Naive B cell (primary cell): Measurements from ENCODE around the gene TSHZ2. TPM values are rescaled to one million over a fixed set of nuclear protein-coding genes. Genes with fewer than 3 reads are reported as not detected.

ENCODE experiments used
- ATAC-seq, 2 donors: fragments of 150-1000 bp; cut with Tn5 transposase; 2 replicates each; pipeline ENCODE4 v1.10.0; 2021; ENCODE audit warnings: low read depth in 2 of 2, mild to moderate bottlenecking in 2 of 2, moderate library complexity in 2 of 2
- DNase-seq: peaks from one replicate; pipeline ENCODE4 v3.0.0; 2022
- H3K27ac Mint-ChIP-seq, 6 donors: one replicate each; pipeline ENCODE4 v1.8.0; 2020 to 2022; ENCODE audit warnings: mild to moderate bottlenecking in 6 of 6, mixed read lengths in 6 of 6, moderate library complexity in 5 of 6, inconsistent platforms in 2 of 6
- H3K27me3 Mint-ChIP-seq, 3 donors: one replicate each; pipeline ENCODE4 v1.8.0; 2021 to 2022; ENCODE audit warnings: mixed read lengths in 3 of 3, mild to moderate bottlenecking in 1 of 3
- H3K36me3 Mint-ChIP-seq, 2 donors: one replicate each; pipeline ENCODE4 v1.8.0; 2020 to 2022; ENCODE audit warnings: mixed read lengths in 2 of 2, inconsistent platforms in 1 of 2, mild to moderate bottlenecking in 1 of 2
- H3K4me1 Mint-ChIP-seq, 3 donors: one replicate each; pipeline ENCODE4 v1.8.0; 2020 to 2022; ENCODE audit warnings: mixed read lengths in 3 of 3, inconsistent platforms in 1 of 3, mild to moderate bottlenecking in 1 of 3, moderate library complexity in 1 of 3
- H3K4me3 Mint-ChIP-seq, 8 donors: one replicate each; pipeline ENCODE4 v1.8.0; 2020 to 2022; ENCODE audit warnings: mild to moderate bottlenecking in 8 of 8, mixed read lengths in 8 of 8, moderate library complexity in 8 of 8, inconsistent platforms in 2 of 8
- H3K9me3 Mint-ChIP-seq, 7 donors: one replicate each; pipeline ENCODE4 v1.8.0; 2020 to 2022; ENCODE audit warnings: mixed read lengths in 7 of 7, mild to moderate bottlenecking in 5 of 7, inconsistent platforms in 2 of 7, moderate library complexity in 1 of 7
- polyA plus RNA-seq, 6 donors: library from polyadenylated mRNA; unstranded; fragments of 300-500 nt; fragmentation: Illumina TruSeq; gene quantifications; one replicate each; pipeline ENCODE4 v1.2.3, GENCODE V29; 2021; ENCODE audit warnings: low read depth in 6 of 6

The TSHZ2 gene
- polyA plus RNA-seq, 6 donors from 2014 or later: 0.04 to 0.32 (median 0.13) TPM; not detected in 2

DNA sequence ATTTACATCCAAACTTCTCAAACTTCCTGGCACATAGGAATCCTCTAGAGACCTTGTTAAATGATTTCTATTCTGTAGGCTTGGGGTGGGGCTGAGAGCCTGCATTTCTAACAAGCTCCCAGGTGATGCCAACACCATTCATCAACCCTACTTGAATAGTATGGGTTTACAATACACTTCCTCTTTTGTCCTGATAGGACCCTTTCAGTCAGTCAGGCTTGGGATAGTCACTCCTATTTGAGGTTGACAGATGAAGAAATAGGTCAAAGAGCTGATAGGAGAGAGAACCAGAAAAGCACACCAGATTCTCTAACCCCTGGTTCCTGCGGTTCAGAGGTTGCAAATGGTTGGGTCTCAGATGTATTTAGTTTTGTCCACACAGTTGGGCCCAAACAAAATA is 273.4 kb downstream of the TSHZ2 start:
- H3K36me3 Mint-ChIP-seq: peaks cover 0 to 5% of the 10 kb centered on the region in 2 donors
- no peak for ATAC-seq

DNA sequence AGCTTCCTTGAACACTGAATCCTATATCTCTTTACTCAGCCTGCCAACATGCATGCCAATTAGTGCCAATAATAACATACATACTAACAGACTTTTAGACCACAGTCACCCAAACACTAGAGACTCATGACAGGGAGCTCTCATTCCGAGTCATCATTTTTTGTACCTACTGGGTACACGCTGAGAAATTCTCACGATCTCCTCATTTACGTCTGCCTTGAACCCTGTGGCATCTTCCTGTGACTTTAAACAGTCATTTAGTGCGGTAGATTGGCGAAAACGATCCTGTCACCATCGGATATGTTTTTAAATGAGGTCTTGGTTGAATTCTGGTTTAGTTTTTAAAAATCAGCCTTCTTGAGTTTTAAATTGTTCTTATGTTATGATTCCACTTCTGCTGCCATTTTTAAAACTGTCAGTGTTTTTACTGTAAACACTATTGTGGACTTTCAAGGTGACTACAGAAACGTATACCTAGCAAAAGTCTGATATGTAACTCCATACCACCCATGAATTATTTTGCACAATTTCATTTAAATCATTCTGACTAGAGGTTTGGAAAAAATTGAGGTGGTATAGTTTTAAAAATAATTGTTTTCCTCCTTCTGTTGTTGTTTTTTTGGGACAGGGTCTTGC is 275.4 kb downstream of the TSHZ2 start:
- Mint-ChIP-seq H3K4me1 (no peaks in the 10 kb centered on the region), H3K4me3 (no peak overlapping the region), H3K36me3 (peaks cover 0 to 5% of the 10 kb centered on the region in 2 donors), H3K27ac (no peak overlapping the region), H3K9me3 (peaks cover 0 to 4% (median 3%) of the 10 kb centered on the region in 7 donors), H3K27me3 (peaks cover 24 to 36% (median 29%) of the 10 kb centered on the region in 3 donors)
- ATAC-seq (no peak), DNase-seq (no peak)

More for the DNA sequence above, 273.4 kb downstream of the TSHZ2 start:
- no peak for DNase-seq
- Mint-ChIP-seq H3K4me1 (no peaks in the 10 kb centered on the region), H3K4me3 (no peak overlapping the region), H3K9me3 (peaks cover 0 to 4% (median 3%) of the 10 kb centered on the region in 7 donors), H3K27ac (no peak overlapping the region), H3K27me3 (peaks cover 20 to 28% (median 26%) of the 10 kb centered on the region in 3 donors)

DNA sequence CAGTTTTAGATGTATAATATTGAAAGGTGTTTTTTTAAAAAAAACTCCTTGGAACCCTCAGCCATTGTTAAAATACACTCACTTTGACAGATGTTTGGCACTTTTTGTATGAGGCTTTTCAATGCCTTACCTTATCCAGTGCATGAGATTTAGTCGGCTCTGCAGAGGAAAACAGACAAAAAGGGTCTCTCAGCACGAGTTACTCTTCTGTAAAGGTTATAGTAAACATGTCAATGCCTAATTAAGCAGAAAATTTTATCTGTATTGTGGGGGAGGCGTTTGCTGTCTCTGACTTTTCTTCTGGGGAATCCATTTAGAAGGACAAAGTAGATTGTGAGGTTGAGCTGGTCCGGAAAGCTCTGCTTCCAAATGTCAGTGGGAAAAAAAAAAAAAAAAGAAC is 278.3 kb downstream of the TSHZ2 start:
- H3K36me3 Mint-ChIP-seq: peaks cover 0 to 5% of the 10 kb centered on the region in 2 donors
- DNase-seq (no peak), ATAC-seq (no peak)
- H3K4me1 Mint-ChIP-seq: no peaks in the 10 kb centered on the region
- peaks cover 0 to 4% (median 3%) of the 10 kb centered on the region in 7 donors for H3K9me3 Mint-ChIP-seq
- H3K27me3 Mint-ChIP-seq: peaks cover 24 to 29% (median 24%) of the 10 kb centered on the region in 3 donors
- H3K27ac Mint-ChIP-seq: no peak overlapping the region
- H3K4me3 Mint-ChIP-seq: no peak overlapping the region

- no peaks in the 10 kb centered on the region for H3K36me3 Mint-ChIP-seq
Measured at GRCh38 chr20:53252002-53252401, 279.8 kb downstream of the TSHZ2 start.

GRCh38 chr20:53253668-53254067 is 281.5 kb downstream of the TSHZ2 start:
- DNase-seq: no peak
- Mint-ChIP-seq H3K27ac (peak overlapping the region in 1 of 6 donors; percentile 76), H3K36me3 (no peaks in the 10 kb centered on the region), H3K9me3 (peaks cover 0 to 4% (median 0%) of the 10 kb centered on the region in 7 donors), H3K4me1 (no peaks in the 10 kb centered on the region), H3K27me3 (peaks cover 14 to 21% (median 17%) of the 10 kb centered on the region in 3 donors), H3K4me3 (no peak overlapping the region)
- no peak for ATAC-seq

More at GRCh38 chr20:53252002-53252401, 279.8 kb downstream of the TSHZ2 start:
- ATAC-seq (no peak), DNase-seq (no peak)
- Mint-ChIP-seq H3K27me3 (peaks cover 17 to 21% (median 17%) of the 10 kb centered on the region in 3 donors), H3K4me1 (no peaks in the 10 kb centered on the region), H3K9me3 (peaks cover 0 to 4% (median 0%) of the 10 kb centered on the region in 7 donors), H3K27ac (no peak overlapping the region), H3K4me3 (peak overlapping the region in 1 of 8 donors; percentile 22)

DNA sequence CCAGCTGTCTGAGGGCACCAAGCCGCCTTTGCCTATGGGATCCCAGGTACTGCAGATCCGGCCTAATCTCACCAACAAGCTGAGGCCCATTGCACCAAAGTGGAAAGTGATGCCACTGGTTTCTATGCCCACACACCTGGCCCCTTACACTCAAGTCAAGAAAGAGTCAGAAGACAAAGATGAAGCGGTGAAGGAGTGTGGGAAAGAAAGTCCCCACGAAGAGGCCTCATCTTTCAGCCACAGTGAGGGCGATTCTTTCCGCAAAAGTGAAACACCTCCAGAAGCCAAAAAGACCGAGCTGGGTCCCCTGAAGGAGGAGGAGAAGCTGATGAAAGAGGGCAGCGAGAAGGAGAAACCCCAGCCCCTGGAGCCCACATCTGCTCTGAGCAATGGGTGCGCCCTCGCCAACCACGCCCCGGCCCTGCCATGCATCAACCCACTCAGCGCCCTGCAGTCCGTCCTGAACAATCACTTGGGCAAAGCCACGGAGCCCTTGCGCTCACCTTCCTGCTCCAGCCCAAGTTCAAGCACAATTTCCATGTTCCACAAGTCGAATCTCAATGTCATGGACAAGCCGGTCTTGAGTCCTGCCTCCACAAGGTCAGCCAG is 283.0 kb downstream of the TSHZ2 start:
- H3K9me3 Mint-ChIP-seq: peaks cover 0 to 4% (median 0%) of the 10 kb centered on the region in 7 donors
- no peaks in the 10 kb centered on the region for H3K36me3 Mint-ChIP-seq
- no peak overlapping the region for H3K4me3 Mint-ChIP-seq
- peaks cover 8 to 12% (median 9%) of the 10 kb centered on the region in 3 donors for H3K27me3 Mint-ChIP-seq
- DNase-seq (no peak), ATAC-seq (no peak)
- H3K4me1 Mint-ChIP-seq: no peaks in the 10 kb centered on the region
- H3K27ac Mint-ChIP-seq: no peak overlapping the region

DNA sequence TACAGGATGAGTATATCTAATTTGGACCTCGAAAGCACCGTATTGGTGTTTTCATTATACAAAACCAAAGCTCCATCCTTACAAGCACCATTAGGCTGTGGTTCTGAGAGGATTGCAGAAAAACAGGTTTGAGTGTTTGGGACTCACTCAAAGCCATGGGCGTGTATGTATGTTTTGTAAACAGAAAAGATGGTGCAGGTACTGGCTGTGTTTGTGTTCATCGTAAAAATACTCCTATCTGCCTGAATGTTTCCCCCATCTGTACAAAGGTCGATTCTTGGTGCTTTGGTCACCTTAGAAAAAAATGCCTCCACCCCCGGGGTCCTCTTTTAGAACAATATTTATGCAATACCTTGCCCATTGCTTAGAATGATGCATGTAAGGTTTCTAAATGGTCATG is 286.6 kb downstream of the TSHZ2 start:
- DNase-seq (no peak), ATAC-seq (no peak)
- H3K27ac Mint-ChIP-seq: peak overlapping the region in 1 of 6 donors; percentile 39
- H3K36me3 Mint-ChIP-seq: no peaks in the 10 kb centered on the region
- H3K4me1 Mint-ChIP-seq: no peaks in the 10 kb centered on the region
- peaks cover 0 to 23% (median 10%) of the 10 kb centered on the region in 3 donors for H3K27me3 Mint-ChIP-seq
- H3K4me3 Mint-ChIP-seq: no peak overlapping the region
- H3K9me3 Mint-ChIP-seq: peaks cover 0 to 4% (median 0%) of the 10 kb centered on the region in 7 donors

DNA sequence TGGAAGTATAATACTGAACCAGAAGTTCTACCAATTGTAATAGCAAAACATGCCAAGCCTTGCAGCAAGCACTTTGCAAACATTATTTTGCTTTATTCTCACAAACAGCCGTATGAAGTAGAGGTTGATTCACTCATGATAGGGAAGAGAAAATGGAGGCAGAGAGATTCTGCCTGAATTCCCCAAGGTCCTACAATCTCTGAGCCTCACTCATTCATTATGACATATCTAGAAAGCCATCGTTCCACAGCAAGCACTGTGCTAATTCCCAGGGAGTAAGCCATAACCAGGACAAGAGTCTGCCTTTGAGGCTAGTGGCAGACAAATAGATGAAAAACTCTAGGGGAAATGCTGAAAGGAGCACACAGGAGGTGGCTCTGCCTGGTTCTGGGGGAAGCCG is 288.0 kb downstream of the TSHZ2 start:
- Mint-ChIP-seq H3K4me1 (no peaks in the 10 kb centered on the region), H3K4me3 (no peak overlapping the region), H3K9me3 (no peaks in the 10 kb centered on the region), H3K27me3 (peaks cover 0 to 32% (median 20%) of the 10 kb centered on the region in 3 donors), H3K27ac (no peak overlapping the region), H3K36me3 (no peaks in the 10 kb centered on the region)
- ATAC-seq (no peak), DNase-seq (no peak)

DNA sequence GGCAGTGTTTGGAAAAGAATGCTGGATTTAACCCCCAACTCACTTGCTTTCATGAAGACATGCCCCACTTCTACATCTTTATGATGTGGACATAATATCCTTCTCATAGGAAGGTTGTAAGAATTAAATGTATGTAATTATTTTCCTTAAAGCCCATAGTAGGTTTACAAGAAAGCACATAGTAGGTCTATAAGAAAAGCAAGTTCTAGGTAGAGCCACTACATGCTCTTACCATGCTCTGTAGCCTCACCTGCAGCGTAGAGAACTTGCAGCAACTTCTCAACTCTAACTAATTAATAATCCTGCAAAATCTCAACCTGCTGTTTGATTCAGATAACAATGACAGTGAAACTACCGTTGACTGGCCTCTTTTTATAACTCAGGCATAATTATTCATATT is 288.4 kb downstream of the TSHZ2 start:
- Mint-ChIP-seq H3K27ac (no peak overlapping the region), H3K9me3 (no peaks in the 10 kb centered on the region), H3K4me1 (no peaks in the 10 kb centered on the region), H3K36me3 (no peaks in the 10 kb centered on the region), H3K27me3 (peaks cover 2 to 36% (median 23%) of the 10 kb centered on the region in 3 donors), H3K4me3 (no peak overlapping the region)
- no peak for DNase-seq
- ATAC-seq: no peak

DNA sequence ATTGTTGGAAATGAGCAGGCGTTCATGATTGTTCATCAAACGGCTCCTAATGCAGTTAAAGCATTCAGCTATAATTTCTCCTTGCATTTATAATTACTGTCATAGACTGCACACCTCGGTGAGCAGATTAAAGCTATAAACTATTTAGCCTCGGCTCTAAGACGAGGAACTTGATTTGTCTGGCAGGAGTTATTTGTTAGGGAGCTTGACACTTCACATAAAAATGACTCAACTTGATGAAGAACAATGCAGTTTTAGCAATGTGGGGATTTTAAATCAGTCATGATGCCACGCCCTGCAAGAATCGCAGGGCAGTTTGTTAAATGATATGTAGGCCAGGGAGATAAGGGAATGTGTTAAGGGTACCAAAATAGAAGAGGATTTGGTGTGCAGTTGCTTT is 290.2 kb downstream of the TSHZ2 start:
- Mint-ChIP-seq H3K9me3 (no peaks in the 10 kb centered on the region), H3K4me3 (no peak overlapping the region), H3K36me3 (no peaks in the 10 kb centered on the region), H3K27ac (no peak overlapping the region), H3K27me3 (peaks cover 12 to 42% (median 38%) of the 10 kb centered on the region in 3 donors), H3K4me1 (no peaks in the 10 kb centered on the region)
- DNase-seq (no peak), ATAC-seq (no peak)

DNA sequence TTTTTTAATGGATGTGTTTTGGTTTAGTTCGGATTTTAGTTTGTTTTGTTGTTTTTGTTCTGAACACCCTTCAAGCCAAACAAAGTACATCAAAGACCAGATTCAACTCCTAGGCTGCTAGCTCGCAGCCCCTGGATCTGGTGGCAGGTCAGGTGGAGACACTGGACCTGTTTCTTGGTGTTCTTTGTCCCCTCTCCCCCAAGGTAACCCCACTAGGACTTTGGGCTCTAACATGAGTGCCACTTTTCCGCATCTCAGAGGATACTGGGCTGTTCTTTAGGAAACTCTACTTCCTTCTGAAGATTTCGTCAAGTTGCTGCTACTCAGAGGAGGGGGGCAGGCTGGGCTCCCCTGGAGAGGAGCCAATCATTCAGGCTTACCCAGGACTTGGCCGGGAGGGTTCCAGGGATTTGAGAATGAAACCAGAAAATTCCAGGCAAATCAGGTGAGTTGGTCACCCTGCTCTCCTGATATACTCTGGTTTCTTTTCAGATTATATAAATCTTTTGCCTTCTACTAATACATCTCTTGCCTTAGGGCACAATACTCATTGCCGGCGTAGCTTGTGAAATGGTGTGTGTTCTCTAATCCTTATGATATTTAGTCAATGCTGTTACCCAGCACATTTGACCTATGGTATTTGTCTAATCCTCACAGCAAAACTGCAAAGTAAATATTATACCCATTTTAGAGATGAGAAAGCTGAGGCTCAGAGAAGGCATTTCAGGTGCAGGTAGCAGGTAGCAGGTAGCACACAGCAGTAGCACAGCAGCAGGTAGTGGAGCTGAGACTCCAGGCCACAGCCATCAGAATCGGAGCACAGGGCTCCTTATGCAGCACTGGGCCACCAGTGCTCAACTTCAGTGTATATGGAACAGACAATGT is 291.6 kb downstream of the TSHZ2 start:
- peaks cover 20 to 46% (median 38%) of the 10 kb centered on the region in 3 donors for H3K27me3 Mint-ChIP-seq

GRCh38 chr20:53264604-53265003 is 292.4 kb downstream of the TSHZ2 start:
- DNase-seq (no peak), ATAC-seq (no peak)
- H3K9me3 Mint-ChIP-seq: no peaks in the 10 kb centered on the region
- H3K4me1 Mint-ChIP-seq: no peaks in the 10 kb centered on the region
- H3K27me3 Mint-ChIP-seq: peaks cover 20 to 46% (median 38%) of the 10 kb centered on the region in 3 donors
- no peaks in the 10 kb centered on the region for H3K36me3 Mint-ChIP-seq
- no peak overlapping the region for H3K4me3 Mint-ChIP-seq
- no peak overlapping the region for H3K27ac Mint-ChIP-seq

More for the DNA sequence above, 291.6 kb downstream of the TSHZ2 start:
- no peak for ATAC-seq
- H3K9me3 Mint-ChIP-seq: no peaks in the 10 kb centered on the region
- no peak for DNase-seq
- H3K4me3 Mint-ChIP-seq: peak overlapping the region in 1 of 8 donors; percentile 65
- H3K4me1 Mint-ChIP-seq: no peaks in the 10 kb centered on the region
- no peaks in the 10 kb centered on the region for H3K36me3 Mint-ChIP-seq
- no peak overlapping the region for H3K27ac Mint-ChIP-seq

- H3K27me3 Mint-ChIP-seq: peaks cover 20 to 46% (median 38%) of the 10 kb centered on the region in 3 donors
- H3K4me3 Mint-ChIP-seq: no peak overlapping the region
- H3K27ac Mint-ChIP-seq: no peak overlapping the region
- DNase-seq: no peak
- H3K4me1 Mint-ChIP-seq: no peaks in the 10 kb centered on the region
- ATAC-seq: no peak
- H3K36me3 Mint-ChIP-seq: no peaks in the 10 kb centered on the region
- no peaks in the 10 kb centered on the region for H3K9me3 Mint-ChIP-seq
Measured at GRCh38 chr20:53265304-53265875, 293.2 kb downstream of the TSHZ2 start.
